Heart left ventricle (tissue), 16 donors: ENCODE measurements around the gene GRIP1. TPM values are rescaled to one million over a fixed set of nuclear protein-coding genes. Genes with fewer than 3 reads are reported as not detected.
"Not testable (repeated sequence)": the region's sequence is repeated elsewhere in the genome, so short reads cannot be mapped to it uniquely, and the experiment has no call there.

ENCODE experiments used
- ATAC-seq, 4 donors: fragments of 200-7000 bp; cut with Tn5 transposase; one replicate each; pipeline ENCODE4 v1.9.1; 2020 to 2022; ENCODE audit warnings: moderate library complexity in 4 of 4, mild to moderate bottlenecking in 3 of 4, moderate number of reproducible peaks in 1 of 4
- DNase-seq, 5 donors: peaks; one replicate each; pipeline ENCODE4 v3.0.0-alpha.2; 2020
- H3K27ac ChIP-seq, 12 donors: fragments of 200-600 bp; sonication (generic) in 4 of 12; one replicate each; pipeline versions ENCODE4 v1.5.0 to v1.8.0; 2016 to 2022; ENCODE audit warnings: mild to moderate bottlenecking in 2 of 12
- H3K27me3 ChIP-seq, 9 donors: fragments of 200-600 bp; sonication (generic) in 2 of 9; one replicate each; pipeline versions ENCODE4 v1.5.1 to v1.8.0; 2016 to 2022; ENCODE audit warnings: mild to moderate bottlenecking in 3 of 9
- H3K36me3 ChIP-seq, 9 donors: fragments of 200-600 bp; sonication (generic) in 2 of 9; one replicate each; pipeline versions ENCODE4 v1.5.0 to v1.8.0; 2018 to 2022; ENCODE audit warnings: mild to moderate bottlenecking in 2 of 9
- H3K4me1 ChIP-seq, 12 donors: fragments of 200-600 bp; sonication (generic) in 4 of 12; one replicate each; pipeline versions ENCODE4 v1.5.0 to v1.8.0; 2016 to 2022; ENCODE audit warnings: mild to moderate bottlenecking in 3 of 12
- H3K4me3 ChIP-seq, 12 donors: fragments of 200-600 bp; sonication (generic) in 4 of 12; one replicate each; pipeline versions ENCODE4 v1.5.0 to v1.8.0; 2017 to 2022; ENCODE audit warnings: mild to moderate bottlenecking in 9 of 12, moderate library complexity in 4 of 12
- H3K9me3 ChIP-seq, 12 donors: fragments of 200-600 bp; sonication (generic) in 4 of 12; one replicate each; pipeline versions ENCODE4 v1.5.0 to v1.8.0; 2016 to 2022; ENCODE audit warnings: mild to moderate bottlenecking in 1 of 12
- CTCF ChIP-seq, 12 donors: fragments of 200-600 bp; sonication (generic) in 4 of 12; IDR thresholded peaks; one replicate each; pipeline versions ENCODE4 v1.5.0 to v1.8.0; 2018 to 2022; ENCODE audit warnings: antibody characterized with exemption in 12 of 12, mild to moderate bottlenecking in 5 of 12
- POLR2A ChIP-seq, 2 donors: fragments of 450-650 bp; IDR thresholded peaks; one replicate each; pipeline ENCODE4 v1.6.1; 2017; ENCODE audit warnings: antibody characterized with exemption in 2 of 2, mild to moderate bottlenecking in 2 of 2, moderate library complexity in 2 of 2
- WGBS, 4 donors: extraction: QIAGEN DNeasy Blood & Tissue Kit in 2 of 4; methylation state at CpG; one replicate each; pipeline versions ENCODE4 v1.1.5 to v1.1.7; 2013 to 2018; 5-methylcytosine and 5-hydroxymethylcytosine counted together
- intact Hi-C, 10 donors: fragments of 100-400 bp; cut with DNase I; formaldehyde crosslinking; loops; one replicate each; pipeline versions ENCODE4 v1.11.1 to v1.14.2; 2022
- polyA plus RNA-seq, 2 donors: library from polyadenylated mRNA; stranded (reverse); fragments of 200-250 nt; gene quantifications; one replicate each; pipeline ENCODE4 v1.2.3, GENCODE V29; 2013
- total RNA-seq, 9 donors: library from RNA; depleted of rRNA in 2 of 9; stranded (reverse); fragments of >200 nt in 2 of 9; fragmentation: NEBNext Ultra II Directional in 3 of 9; extraction: Animal tissue kit (Norgen Biotek cat#: 25700) in 3 of 9; gene quantifications; one replicate each; pipeline versions ENCODE4 v1.1.0 to v1.2.4, GENCODE V29; 2016 to 2023
- donor health status: ischemic (EF 13 %, LVEDD 7.1; RV severe dilation, severe dysfunction).
- donor health status: healthy with polysubstance abuse.
- donor health status: DM: no; HTN: yes; CAD: no.
- donor health status: DM: no; HTN: no; CAD: no.
- donor health status: ischemic (EF 25% LVEDD 6.9; RV normal size, moderate dysfunction).
- donor health status: ischemic (EF 25% LVEDD 5.7; RV mildly dilated, moderate dysfunction).
- donor health status: healthy.
- donor health status: DM: yes; HTN: yes; CAD: no.
- donor health status: ischemic (EF 35%, LVEDD 5.7; RV mildly dilated, moderate dysfunction).
- donor health status: nonischemic (EF 11% LVEDD 7.7; RV severe dilation, severe dysfunction).
- donor health status: DM: yes; HTN: yes; CAD: no.
- donor health status: PGD.
- donor health status: ischemic (EF 29% LVEDD 5.4; RV normal size, mild dysfunction).
- donor health status: nonischemic (EF 23%, LVEDD 6.1; RV moderate dilation, normal function).

Gene GRIP1
- total and polyA plus RNA-seq, 11 donors = 0.30 to 8.4 (median 1.5) TPM

- intact Hi-C loops = no loop called here
- H3K36me3 ChIP-seq = no peaks in the 10 kb centered on the region
- H3K27ac ChIP-seq = no peak overlapping the region
- TF ChIP-seq POLR2A (IDR thresholded peaks at IDR 0.05) (no peak), CTCF (IDR thresholded peaks at IDR 0.05) (no peak)
- H3K4me3 ChIP-seq = no peak overlapping the region
- ATAC-seq (no peak), DNase-seq (no peak)
- H3K4me1 ChIP-seq = no peaks in the 10 kb centered on the region
- H3K9me3 ChIP-seq = no peaks in the 10 kb centered on the region
- H3K27me3 ChIP-seq = peaks cover 0 to 5% (median 0%) of the 10 kb centered on the region in 9 donors
Measured at GRCh38 chr12:66499000-66499399, 179.9 kb downstream of the GRIP1 start.

GRCh38 chr12:66498059-66498458 is 180.8 kb downstream of the GRIP1 start:
- H3K36me3 ChIP-seq, intact Hi-C loops, ATAC-seq, H3K9me3 ChIP-seq, H3K4me3 ChIP-seq, H3K27me3 ChIP-seq, H3K27ac ChIP-seq, H3K4me1 ChIP-seq, DNase-seq: not testable (repeated sequence)
- WGBS, 4 donors = 69 to 83% (median 76%) methylated on average over 6 of the region's 6 CpGs

- no peaks in the 10 kb centered on the region for H3K36me3 ChIP-seq
- TF ChIP-seq POLR2A (IDR thresholded peaks at IDR 0.05) (no peak), CTCF (IDR thresholded peaks at IDR 0.05) (no peak)
- no peak overlapping the region for H3K27ac ChIP-seq
- intact Hi-C loops = no loop called here
- H3K9me3 ChIP-seq = no peaks in the 10 kb centered on the region
- no peaks in the 10 kb centered on the region for H3K4me1 ChIP-seq
- no peak for ATAC-seq
- 74 to 86% (median 81%) methylated on average over 8 of the region's 8 CpGs for WGBS, 4 donors
- DNase-seq = no peak
- peaks cover 0 to 5% (median 0%) of the 10 kb centered on the region in 9 donors for H3K27me3 ChIP-seq
- H3K4me3 ChIP-seq = no peak overlapping the region
Measured at GRCh38 chr12:66497008-66497897, 181.6 kb downstream of the GRIP1 start.

- no peaks in the 10 kb centered on the region for H3K36me3 ChIP-seq
- ATAC-seq (no peak), DNase-seq (no peak)
- no peaks in the 10 kb centered on the region for H3K9me3 ChIP-seq
- intact Hi-C loops = no loop called here
- H3K4me3 ChIP-seq = no peak overlapping the region
- no peaks in the 10 kb centered on the region for H3K4me1 ChIP-seq
- peaks cover 0 to 5% (median 0%) of the 10 kb centered on the region in 9 donors for H3K27me3 ChIP-seq
- WGBS, 4 donors = 12 to 26% (median 23%) methylated on average over 1 of the region's 1 CpG
- no peak overlapping the region for H3K27ac ChIP-seq
- no peak for TF ChIP-seq CTCF (IDR thresholded peaks at IDR 0.05)
- TF ChIP-seq POLR2A (IDR thresholded peaks at IDR 0.05) = no peak
Measured at GRCh38 chr12:66496595-66496994, 182.3 kb downstream of the GRIP1 start.
